IMR-90 (cell line): ENCODE results near the gene TMEM259.

Experiments
- CEBPB ChIP-seq: IDR thresholded peaks from 2 replicates; pipeline ENCODE4 v1.6.1; 2012; ENCODE audit warnings: low read depth, low read length, improper control_type of control experiment
- FOS ChIP-seq: fragments of 150-350 bp; IDR thresholded peaks from 2 replicates; pipeline ENCODE4 v1.6.1; 2016; ENCODE audit warnings: low read depth, low read length
- MAFK ChIP-seq: IDR thresholded peaks from 2 replicates; pipeline ENCODE4 v1.6.1; 2012; ENCODE audit warnings: low read depth, low read length, improper control_type of control experiment
- MAZ ChIP-seq: IDR thresholded peaks from 2 replicates; pipeline ENCODE4 v1.6.1; 2012; ENCODE audit warnings: low read depth, mild to moderate bottlenecking, low read length, improper control_type of control experiment, moderate library complexity, borderline replicate concordance
- MXI1 ChIP-seq: IDR thresholded peaks from 2 replicates; pipeline ENCODE4 v1.6.1; 2012; ENCODE audit warnings: low read depth, mild to moderate bottlenecking, low read length, moderate library complexity, borderline replicate concordance
- NFE2L2 ChIP-seq: fragments of 150-350 bp; IDR thresholded peaks from 2 replicates; pipeline ENCODE4 v1.6.1; 2016; ENCODE audit warnings: low read depth, mild to moderate bottlenecking, low read length
- POLR2A ChIP-seq: IDR thresholded peaks from 2 replicates; pipeline ENCODE4 v1.6.1; 2012; ENCODE audit warnings: mild to moderate bottlenecking, low read depth, low read length
- RAD21 ChIP-seq: IDR thresholded peaks from 2 replicates; pipeline ENCODE4 v1.6.1; 2012; ENCODE audit warnings: low read length, improper control_type of control experiment
- RCOR1 ChIP-seq: IDR thresholded peaks from 2 replicates; pipeline ENCODE4 v1.6.1; 2012; ENCODE audit warnings: mild to moderate bottlenecking, low read length, improper control_type of control experiment; ENCODE audit not compliant: insufficient replicate concordance
- RFX5 ChIP-seq: IDR thresholded peaks from 2 replicates; pipeline ENCODE4 v1.8.0; 2012; ENCODE audit warnings: low read depth, mild to moderate bottlenecking, low read length, moderate library complexity
- SMC3 ChIP-seq: fragments of 150-350 bp; IDR thresholded peaks from 2 replicates; pipeline ENCODE4 v1.6.1; 2016; ENCODE audit warnings: low read depth, mild to moderate bottlenecking, antibody characterized with exemption, low read length, moderate library complexity
- TF ChIP-seq, protein P1 (sequence below): conservative IDR thresholded peaks from 2 replicates; pipeline ENCODE4 v1.5.1; 2012; ENCODE audit warnings: mild to moderate bottlenecking, low read depth, low read length, improper control_type of control experiment
- TF ChIP-seq, protein P2 (sequence below): fragments of 150-350 bp; IDR thresholded peaks from 2 replicates; pipeline ENCODE4 v1.6.1; 2017; ENCODE audit warnings: mild to moderate bottlenecking, antibody characterized with exemption, low read length, low read depth

DNA sequence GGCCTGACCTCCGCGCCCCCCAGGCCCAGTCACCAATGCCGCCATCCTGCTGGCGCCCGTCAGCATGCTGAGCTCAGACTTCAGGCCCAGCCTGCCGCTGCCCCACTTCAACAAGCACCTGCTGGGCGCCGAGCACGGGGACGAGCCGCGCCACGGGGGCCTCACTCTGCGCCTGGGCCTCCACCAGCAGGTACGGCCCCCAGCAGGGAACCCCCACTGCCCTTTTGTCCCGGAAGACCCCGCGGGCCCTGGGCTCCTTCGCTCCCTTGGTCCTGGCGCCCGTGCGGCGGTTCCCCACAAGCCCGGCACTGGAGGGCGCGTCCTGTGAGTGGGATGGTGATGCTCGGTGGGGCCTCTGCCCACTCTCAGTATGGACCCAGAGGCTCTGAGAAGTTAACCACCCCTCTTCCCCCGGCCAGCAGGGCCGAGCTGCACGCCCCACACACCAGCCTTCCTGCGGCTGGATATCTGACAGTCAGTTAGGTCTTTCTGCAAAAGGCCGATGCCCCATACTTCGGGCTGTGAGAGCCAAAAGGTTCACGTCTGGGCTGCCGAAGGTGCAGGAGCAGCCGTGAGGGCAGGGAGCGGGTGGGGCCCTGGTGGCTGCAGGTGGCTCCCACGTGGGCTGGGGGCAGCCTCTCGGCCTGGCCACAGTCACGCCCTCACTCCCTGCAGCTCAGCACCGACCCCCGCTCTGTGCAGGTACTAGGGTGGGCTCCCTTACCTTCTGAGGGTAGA is 28.8 kb downstream of the TMEM259 start:
- TF ChIP-seq, protein P1, sequence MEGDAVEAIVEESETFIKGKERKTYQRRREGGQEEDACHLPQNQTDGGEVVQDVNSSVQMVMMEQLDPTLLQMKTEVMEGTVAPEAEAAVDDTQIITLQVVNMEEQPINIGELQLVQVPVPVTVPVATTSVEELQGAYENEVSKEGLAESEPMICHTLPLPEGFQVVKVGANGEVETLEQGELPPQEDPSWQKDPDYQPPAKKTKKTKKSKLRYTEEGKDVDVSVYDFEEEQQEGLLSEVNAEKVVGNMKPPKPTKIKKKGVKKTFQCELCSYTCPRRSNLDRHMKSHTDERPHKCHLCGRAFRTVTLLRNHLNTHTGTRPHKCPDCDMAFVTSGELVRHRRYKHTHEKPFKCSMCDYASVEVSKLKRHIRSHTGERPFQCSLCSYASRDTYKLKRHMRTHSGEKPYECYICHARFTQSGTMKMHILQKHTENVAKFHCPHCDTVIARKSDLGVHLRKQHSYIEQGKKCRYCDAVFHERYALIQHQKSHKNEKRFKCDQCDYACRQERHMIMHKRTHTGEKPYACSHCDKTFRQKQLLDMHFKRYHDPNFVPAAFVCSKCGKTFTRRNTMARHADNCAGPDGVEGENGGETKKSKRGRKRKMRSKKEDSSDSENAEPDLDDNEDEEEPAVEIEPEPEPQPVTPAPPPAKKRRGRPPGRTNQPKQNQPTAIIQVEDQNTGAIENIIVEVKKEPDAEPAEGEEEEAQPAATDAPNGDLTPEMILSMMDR = no peak
- no peak for TF ChIP-seq POLR2A
- TF ChIP-seq, protein P2, sequence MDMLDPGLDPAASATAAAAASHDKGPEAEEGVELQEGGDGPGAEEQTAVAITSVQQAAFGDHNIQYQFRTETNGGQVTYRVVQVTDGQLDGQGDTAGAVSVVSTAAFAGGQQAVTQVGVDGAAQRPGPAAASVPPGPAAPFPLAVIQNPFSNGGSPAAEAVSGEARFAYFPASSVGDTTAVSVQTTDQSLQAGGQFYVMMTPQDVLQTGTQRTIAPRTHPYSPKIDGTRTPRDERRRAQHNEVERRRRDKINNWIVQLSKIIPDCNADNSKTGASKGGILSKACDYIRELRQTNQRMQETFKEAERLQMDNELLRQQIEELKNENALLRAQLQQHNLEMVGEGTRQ = no peak
- TF ChIP-seq RAD21 = no peak
- no peak for TF ChIP-seq RFX5
- TF ChIP-seq MXI1 = no peak
- no peak for TF ChIP-seq MAFK
- no peak for TF ChIP-seq MAZ
- TF ChIP-seq FOS = no peak
- no peak for TF ChIP-seq NFE2L2
- TF ChIP-seq SMC3 = no peak
- no peak for TF ChIP-seq CEBPB
- no peak for TF ChIP-seq RCOR1
